Heart right ventricle (tissue), 16 donors: ENCODE data around the gene OLFM4. TPM values are rescaled to one million over a fixed set of nuclear protein-coding genes. Genes with fewer than 3 reads are reported as not detected.

Experiments used
- ATAC-seq, 8 donors: fragments of 200-7000 bp; cut with Tn5 transposase; one replicate each; pipeline ENCODE4 v1.9.1; 2020; ENCODE audit warnings: mild to moderate bottlenecking in 8 of 8, moderate library complexity in 8 of 8, moderate number of reproducible peaks in 1 of 8
- DNase-seq, 2 donors: peaks; one replicate each; pipeline ENCODE4 v3.0.0-alpha.2; 2020
- H3K27ac ChIP-seq, 10 donors: fragments of 200-600 bp; sonication (generic) in 2 of 10; one replicate each; pipeline versions ENCODE4 v1.5.0 to v1.8.0; 2020 to 2022; ENCODE audit warnings: mild to moderate bottlenecking in 3 of 10
- H3K27me3 ChIP-seq, 7 donors: fragments of 200-600 bp; one replicate each; pipeline ENCODE4 v1.8.0; 2021 to 2022; ENCODE audit warnings: mild to moderate bottlenecking in 2 of 7
- H3K36me3 ChIP-seq, 9 donors: fragments of 200-600 bp; sonication (generic) in 1 of 9; one replicate each; pipeline versions ENCODE4 v1.5.0 to v1.8.0; 2020 to 2022; ENCODE audit warnings: mild to moderate bottlenecking in 2 of 9
- H3K4me1 ChIP-seq, 9 donors: fragments of 200-600 bp; sonication (generic) in 1 of 9; one replicate each; pipeline versions ENCODE4 v1.5.0 to v1.8.0; 2020 to 2022; ENCODE audit warnings: mild to moderate bottlenecking in 4 of 9
- H3K4me3 ChIP-seq, 10 donors: fragments of 200-600 bp; sonication (generic) in 2 of 10; one replicate each; pipeline versions ENCODE4 v1.5.0 to v1.8.0; 2020 to 2022; ENCODE audit warnings: mild to moderate bottlenecking in 7 of 10, moderate library complexity in 2 of 10
- H3K9me3 ChIP-seq, 11 donors: fragments of 200-600 bp in 10 of 11; sonication (generic) in 2 of 11; one replicate each; pipeline versions ENCODE4 v1.5.0 to v1.8.0; 2013 to 2022; ENCODE audit warnings: mild to moderate bottlenecking in 2 of 11, control low read depth in 1 of 11, moderate library complexity in 1 of 11
- CTCF ChIP-seq, 9 donors: fragments of 200-600 bp; sonication (generic) in 2 of 9; IDR thresholded peaks; one replicate each; pipeline versions ENCODE4 v1.5.0 to v1.8.0; 2021 to 2022; ENCODE audit warnings: antibody characterized with exemption in 9 of 9, mild to moderate bottlenecking in 5 of 9, moderate library complexity in 1 of 9
- WGBS, 2 donors: extraction: QIAGEN DNeasy Blood & Tissue Kit; methylation state at CpG; one replicate each; pipeline ENCODE4 v1.1.7; 2013; ENCODE audit warnings: inconsistent platforms in 1 of 2; 5-methylcytosine and 5-hydroxymethylcytosine counted together
- intact Hi-C, 10 donors: fragments of 100-400 bp; cut with DNase I; formaldehyde crosslinking; loops; one replicate each; pipeline versions ENCODE4 v1.11.1 to v1.14.2; 2022
- polyA plus RNA-seq, 2 donors: library from polyadenylated mRNA; stranded (reverse); fragments of 200-250 nt; gene quantifications; one replicate each; pipeline ENCODE4 v1.2.3, GENCODE V29; 2013
- total RNA-seq, 10 donors: library from RNA; stranded (reverse); fragmentation: NEBNext Ultra II Directional in 3 of 10; extraction: Animal tissue kit (Norgen Biotek cat#: 25700) in 3 of 10; gene quantifications; one replicate each; pipeline versions ENCODE4 v1.2.1 to v1.2.4, GENCODE V29; 2021 to 2023
- donor health status: Arrhythmogenic right ventricular cardiomyopathy.
- donor health status: ischemic (EF 13 %, LVEDD 7.1; RV severe dilation, severe dysfunction).
- donor health status: healthy with polysubstance abuse.
- donor health status: DM: no; HTN: yes; CAD: no.
- donor health status: DM: no; HTN: no; CAD: no.
- donor health status: ischemic (EF 25% LVEDD 6.9; RV normal size, moderate dysfunction).
- donor health status: ischemic (EF 25% LVEDD 5.7; RV mildly dilated, moderate dysfunction).
- donor health status: healthy.
- donor health status: DM: yes; HTN: yes; CAD: no.
- donor health status: Ischemic cardiomyopathy.
- donor health status: ischemic (EF 35%, LVEDD 5.7; RV mildly dilated, moderate dysfunction).
- donor health status: nonischemic (EF 11% LVEDD 7.7; RV severe dilation, severe dysfunction).
- donor health status: DM: yes; HTN: yes; CAD: no.
- donor health status: PGD.
- donor health status: ischemic (EF 29% LVEDD 5.4; RV normal size, mild dysfunction).
- donor health status: nonischemic (EF 23%, LVEDD 6.1; RV moderate dilation, normal function).

OLFM4 gene
- total and polyA plus RNA-seq, 12 donors = 0.06 to 1.6 (median 0.30) TPM; not detected in 6

- ATAC-seq (no peak), DNase-seq (no peak)
- no peak for TF ChIP-seq CTCF (IDR thresholded peaks at IDR 0.05)
- H3K27ac ChIP-seq = no peak overlapping the region
- H3K9me3 ChIP-seq = no peaks in the 10 kb centered on the region
- H3K36me3 ChIP-seq = no peaks in the 10 kb centered on the region
- 56 to 65% methylated on average over 5 of the region's 5 CpGs for WGBS, 2 donors
- intact Hi-C loops = no loop called here
- H3K27me3 ChIP-seq = peaks cover 0 to 11% (median 0%) of the 10 kb centered on the region in 7 donors
- no peaks in the 10 kb centered on the region for H3K4me1 ChIP-seq
- H3K4me3 ChIP-seq = no peak overlapping the region
These were observed 45.5 kb downstream of the OLFM4 start for GRCh38 chr13:53074114-53074513.

GRCh38 chr13:53075356-53076041 is 46.9 kb downstream of the OLFM4 start:
- peaks cover 0 to 11% (median 0%) of the 10 kb centered on the region in 7 donors for H3K27me3 ChIP-seq
- no peak overlapping the region for H3K4me3 ChIP-seq
- no peaks in the 10 kb centered on the region for H3K4me1 ChIP-seq
- no peak for ATAC-seq
- DNase-seq = no peak
- no peak overlapping the region for H3K27ac ChIP-seq
- WGBS, 2 donors = 28 to 34% methylated on average over 6 of the region's 6 CpGs
- intact Hi-C loops = no loop called here
- H3K9me3 ChIP-seq = peaks cover 0 to 2% (median 0%) of the 10 kb centered on the region in 11 donors
- no peaks in the 10 kb centered on the region for H3K36me3 ChIP-seq
- no peak for TF ChIP-seq CTCF (IDR thresholded peaks at IDR 0.05)

GRCh38 chr13:53079691-53080090 is 51.1 kb downstream of the OLFM4 start:
- peaks cover 0 to 12% (median 0%) of the 10 kb centered on the region in 11 donors for H3K9me3 ChIP-seq
- DNase-seq = no peak
- intact Hi-C loops = no loop called here
- H3K27ac ChIP-seq = no peak overlapping the region
- H3K4me1 ChIP-seq = no peaks in the 10 kb centered on the region
- H3K36me3 ChIP-seq = no peaks in the 10 kb centered on the region
- peaks cover 0 to 11% (median 0%) of the 10 kb centered on the region in 7 donors for H3K27me3 ChIP-seq
- no peak for TF ChIP-seq CTCF (IDR thresholded peaks at IDR 0.05)
- H3K4me3 ChIP-seq = no peak overlapping the region
- no peak for ATAC-seq
- 70 to 78% methylated on average over 8 of the region's 8 CpGs for WGBS, 2 donors

- 73 to 78% methylated on average over 3 of the region's 3 CpGs for WGBS, 2 donors
- H3K27me3 ChIP-seq = no peaks in the 10 kb centered on the region
- no peak for TF ChIP-seq CTCF (IDR thresholded peaks at IDR 0.05)
- no peak for DNase-seq
- H3K4me3 ChIP-seq = no peak overlapping the region
- ATAC-seq = no peak
- H3K9me3 ChIP-seq = no peaks in the 10 kb centered on the region
- no peak overlapping the region for H3K27ac ChIP-seq
- H3K4me1 ChIP-seq = peaks cover 0 to 13% (median 6%) of the 10 kb centered on the region in 9 donors
- H3K36me3 ChIP-seq = no peaks in the 10 kb centered on the region
- intact Hi-C loops = no loop called here
These were observed 60.3 kb downstream of the OLFM4 start for GRCh38 chr13:53088871-53089270.
